ENCODE measurements around the gene CFAP73.

CFAP73 gene

GRCh38 chr12:113161415-113162016, 12.0 kb downstream of the CFAP73 start:
- peaks cover 6% of the 10 kb centered on the region for H3K4me1 Mint-ChIP-seq
- H3K27me3 Mint-ChIP-seq (ENCODE audit: low read depth), result peaks cover 6% of the 10 kb centered on the region
- no peaks in the 10 kb centered on the region for H3K9me3 Mint-ChIP-seq
- H3K4me3 Mint-ChIP-seq, result no peak overlapping the region
- TF ChIP-seq, protein P1, sequence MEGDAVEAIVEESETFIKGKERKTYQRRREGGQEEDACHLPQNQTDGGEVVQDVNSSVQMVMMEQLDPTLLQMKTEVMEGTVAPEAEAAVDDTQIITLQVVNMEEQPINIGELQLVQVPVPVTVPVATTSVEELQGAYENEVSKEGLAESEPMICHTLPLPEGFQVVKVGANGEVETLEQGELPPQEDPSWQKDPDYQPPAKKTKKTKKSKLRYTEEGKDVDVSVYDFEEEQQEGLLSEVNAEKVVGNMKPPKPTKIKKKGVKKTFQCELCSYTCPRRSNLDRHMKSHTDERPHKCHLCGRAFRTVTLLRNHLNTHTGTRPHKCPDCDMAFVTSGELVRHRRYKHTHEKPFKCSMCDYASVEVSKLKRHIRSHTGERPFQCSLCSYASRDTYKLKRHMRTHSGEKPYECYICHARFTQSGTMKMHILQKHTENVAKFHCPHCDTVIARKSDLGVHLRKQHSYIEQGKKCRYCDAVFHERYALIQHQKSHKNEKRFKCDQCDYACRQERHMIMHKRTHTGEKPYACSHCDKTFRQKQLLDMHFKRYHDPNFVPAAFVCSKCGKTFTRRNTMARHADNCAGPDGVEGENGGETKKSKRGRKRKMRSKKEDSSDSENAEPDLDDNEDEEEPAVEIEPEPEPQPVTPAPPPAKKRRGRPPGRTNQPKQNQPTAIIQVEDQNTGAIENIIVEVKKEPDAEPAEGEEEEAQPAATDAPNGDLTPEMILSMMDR (IDR thresholded peaks at IDR 0.05; ENCODE audit: unreplicated experiment in 3 of 3), result no peak
- H3K36me3 Mint-ChIP-seq (ENCODE audit: low read depth), result peaks cover 60% of the 10 kb centered on the region
- no peak overlapping the region for H3K27ac Mint-ChIP-seq

- Mint-ChIP-seq H3K27ac (no peak overlapping the region), H3K27me3 (ENCODE audit: low read depth) (no peaks in the 10 kb centered on the region), H3K4me1 (peaks cover 6% of the 10 kb centered on the region), H3K4me3 (no peak overlapping the region), H3K36me3 (ENCODE audit: low read depth) (peaks cover 59% of the 10 kb centered on the region), H3K9me3 (no peaks in the 10 kb centered on the region)
- TF ChIP-seq, protein P1 (IDR thresholded peaks at IDR 0.05; ENCODE audit: unreplicated experiment in 3 of 3), result no peak
These were observed 12.8 kb downstream of the CFAP73 start for GRCh38 chr12:113162102-113163029.

- Mint-ChIP-seq H3K9me3 (no peaks in the 10 kb centered on the region), H3K4me1 (peaks cover 6% of the 10 kb centered on the region), H3K36me3 (ENCODE audit: low read depth) (peaks cover 54% of the 10 kb centered on the region), H3K4me3 (no peak overlapping the region), H3K27ac (no peak overlapping the region), H3K27me3 (ENCODE audit: low read depth) (no peaks in the 10 kb centered on the region)
- TF ChIP-seq, protein P1 (IDR thresholded peaks at IDR 0.05; ENCODE audit: unreplicated experiment in 3 of 3), result no peak
These were observed 13.5 kb downstream of the CFAP73 start for GRCh38 chr12:113163030-113163360.

GRCh38 chr12:113164014-113164413, 14.5 kb downstream of the CFAP73 start:
- no peak overlapping the region for H3K4me3 Mint-ChIP-seq
- peaks cover 6% of the 10 kb centered on the region for H3K4me1 Mint-ChIP-seq
- no peak overlapping the region for H3K27ac Mint-ChIP-seq
- peaks cover 50% of the 10 kb centered on the region for H3K36me3 Mint-ChIP-seq (ENCODE audit: low read depth)
- no peaks in the 10 kb centered on the region for H3K27me3 Mint-ChIP-seq (ENCODE audit: low read depth)
- no peaks in the 10 kb centered on the region for H3K9me3 Mint-ChIP-seq
- TF ChIP-seq, protein P1 (IDR thresholded peaks at IDR 0.05; ENCODE audit: unreplicated experiment in 3 of 3), result no peak

- no peaks in the 10 kb centered on the region for H3K27me3 Mint-ChIP-seq (ENCODE audit: low read depth)
- H3K4me3 Mint-ChIP-seq, result no peak overlapping the region
- peaks cover 6% of the 10 kb centered on the region for H3K4me1 Mint-ChIP-seq
- peaks cover 48% of the 10 kb centered on the region for H3K36me3 Mint-ChIP-seq (ENCODE audit: low read depth)
- H3K27ac Mint-ChIP-seq, result no peak overlapping the region
- TF ChIP-seq, protein P1 (IDR thresholded peaks at IDR 0.05; ENCODE audit: unreplicated experiment in 3 of 3), result no peak
- no peaks in the 10 kb centered on the region for H3K9me3 Mint-ChIP-seq
These were observed 16.3 kb downstream of the CFAP73 start for GRCh38 chr12:113165521-113166450.
